ENCODE results near the gene ATAD1.
A peak's percentile ranks its signal among the peaks of the same experiment; 100 is the strongest.
"Not testable (repeated sequence)": the region's sequence is repeated elsewhere in the genome, so short reads cannot be mapped to it uniquely, and the experiment has no call there.

Gene ATAD1

GRCh38 chr10:87846023-87846422, 28.0 kb upstream of the ATAD1 start:
- DNase-seq (ENCODE audit: low read depth in 2 of 2): no peak

GRCh38 chr10:87845624-87845998, 27.6 kb upstream of the ATAD1 start:
- no peak for DNase-seq (ENCODE audit: low read depth in 2 of 2)

- no peak for DNase-seq (ENCODE audit: low read depth in 2 of 2)
These were observed 27.0 kb upstream of the ATAD1 start for GRCh38 chr10:87844837-87845623.

GRCh38 chr10:87843714-87844113, 25.7 kb upstream of the ATAD1 start:
- DNase-seq (ENCODE audit: low read depth in 2 of 2): no peak

GRCh38 chr10:87842776-87843497, 24.9 kb upstream of the ATAD1 start:
- DNase-seq (ENCODE audit: low read depth in 2 of 2): peak; percentile 51 to 53

- no peak for DNase-seq (ENCODE audit: low read depth in 2 of 2)
These were observed 24.2 kb upstream of the ATAD1 start for GRCh38 chr10:87842220-87842641.

- no peak for DNase-seq (ENCODE audit: low read depth in 2 of 2)
These were observed 23.2 kb upstream of the ATAD1 start for GRCh38 chr10:87841186-87841585.

GRCh38 chr10:87838650-87839049, 20.6 kb upstream of the ATAD1 start:
- no peak for DNase-seq (ENCODE audit: low read depth in 2 of 2)

GRCh38 chr10:87837445-87837844, 19.4 kb upstream of the ATAD1 start:
- DNase-seq (ENCODE audit: low read depth in 2 of 2): no peak

- no peak for DNase-seq (ENCODE audit: low read depth in 2 of 2)
These were observed 18.1 kb upstream of the ATAD1 start for GRCh38 chr10:87836098-87836497.

- no peak for DNase-seq (ENCODE audit: low read depth in 2 of 2)
These were observed 12.1 kb upstream of the ATAD1 start for GRCh38 chr10:87829986-87830729.

- not testable (repeated sequence) for DNase-seq (ENCODE audit: low read depth in 2 of 2)
These were observed 11.0 kb upstream of the ATAD1 start for GRCh38 chr10:87829051-87829450.

- no peak for DNase-seq (ENCODE audit: low read depth in 2 of 2)
These were observed 9.7 kb upstream of the ATAD1 start for GRCh38 chr10:87827681-87828080.

GRCh38 chr10:87826653-87827052, 8.6 kb upstream of the ATAD1 start:
- DNase-seq (ENCODE audit: low read depth in 2 of 2): no peak

GRCh38 chr10:87819289-87819585, 1.2 kb upstream of the ATAD1 start:
- no peak for DNase-seq (ENCODE audit: low read depth in 2 of 2)

- DNase-seq (ENCODE audit: low read depth in 2 of 2): no peak
These were observed 671 bp upstream of the ATAD1 start for GRCh38 chr10:87818505-87819288.

- DNase-seq (ENCODE audit: low read depth in 2 of 2): no peak
These were observed 973 bp downstream of the ATAD1 start for GRCh38 chr10:87816898-87817608.

- no peak for DNase-seq (ENCODE audit: low read depth in 2 of 2)
These were observed 1.7 kb downstream of the ATAD1 start for GRCh38 chr10:87816163-87816897.

- DNase-seq (ENCODE audit: low read depth in 2 of 2): no peak
These were observed 13.0 kb downstream of the ATAD1 start for GRCh38 chr10:87804939-87805569.

GRCh38 chr10:87803831-87804230, 14.2 kb downstream of the ATAD1 start:
- DNase-seq (ENCODE audit: low read depth in 2 of 2): no peak

All from fibroblast of skin of left quadriceps (primary cell).